AG09309 (cell line): ENCODE results near the gene CCDC137.

Source experiments
- DNase-seq: peaks from one replicate; pipeline ENCODE4 v3.0.0-alpha.2; 2010; ENCODE audit warnings: low read depth
- H3K4me3 ChIP-seq: 2 replicates; pipeline ENCODE4 v1.5.1; 2011; ENCODE audit warnings: mild to moderate bottlenecking, low read depth, low read length, moderate library complexity; ENCODE audit not compliant: control insufficient read depth
- CTCF ChIP-seq: IDR thresholded peaks from 2 replicates; pipeline ENCODE4 v1.5.1; 2011; ENCODE audit warnings: mild to moderate bottlenecking, low read depth, low read length, inconsistent platforms; ENCODE audit not compliant: insufficient read depth, control insufficient read depth; ENCODE audit errors: missing control alignments

Gene CCDC137

GRCh38 chr17:81651692-81652091 is 14.8 kb upstream of the CCDC137 start:
- H3K4me3 ChIP-seq: no peak overlapping the region
- peak; percentile 51 for DNase-seq
- TF ChIP-seq CTCF: no peak

- H3K4me3 ChIP-seq: no peak overlapping the region
- DNase-seq: no peak
- no peak for TF ChIP-seq CTCF
These were observed 13.4 kb upstream of the CCDC137 start for GRCh38 chr17:81652906-81653771.

GRCh38 chr17:81655378-81656117 is 11.0 kb upstream of the CCDC137 start:
- TF ChIP-seq CTCF: no peak
- no peak overlapping the region for H3K4me3 ChIP-seq
- no peak for DNase-seq

- TF ChIP-seq CTCF: no peak
- no peak within 1 kb of the TSS for H3K4me3 ChIP-seq
- DNase-seq: no peak
These were observed 10.3 kb upstream of the CCDC137 start, which contains the start of gene PDE6G for GRCh38 chr17:81656118-81656743. Gene PDE6G (minus strand): TSS chr17:81656542. CDS start chr17:81653305, 3,237 bp downstream.

- no peak overlapping the region for H3K4me3 ChIP-seq
- no peak for DNase-seq
- no peak for TF ChIP-seq CTCF
These were observed 9.7 kb upstream of the CCDC137 start for GRCh38 chr17:81656835-81657234.

- TF ChIP-seq CTCF: no peak
- DNase-seq: no peak
- no peak overlapping the region for H3K4me3 ChIP-seq
These were observed 7.5 kb upstream of the CCDC137 start for GRCh38 chr17:81659038-81659437.
